Bronchial epithelial cell (primary cell): ENCODE data around the gene MYOM3. TPM values are rescaled to one million over a fixed set of nuclear protein-coding genes. Genes with fewer than 3 reads are reported as not detected.
A peak's percentile ranks its signal among the peaks of the same experiment; 100 is the strongest.

Experiments used
- DNase-seq: peaks from one replicate; pipeline ENCODE4 v3.0.0-alpha.2; 2010; ENCODE audit warnings: low read depth
- FAIRE-seq: peaks from 2 replicates; lab custom pipeline; 2011; peaks lifted over from hg19 to GRCh38; lab: Jason Lieb, UNC
- H3K27me3 ChIP-seq: 2 replicates; pipeline ENCODE4 v1.5.1; 2011; ENCODE audit warnings: low read length; ENCODE audit not compliant: control insufficient read depth, insufficient read depth
- H3K36me3 ChIP-seq: 2 replicates; pipeline ENCODE4 v1.5.1; 2011; ENCODE audit warnings: low read length; ENCODE audit not compliant: control insufficient read depth, insufficient read depth
- H3K4me3 ChIP-seq: 2 replicates; pipeline ENCODE4 v1.5.1; 2011; ENCODE audit warnings: mild to moderate bottlenecking, low read depth, low read length, control low read depth
- CTCF ChIP-seq: IDR thresholded peaks from 2 replicates; pipeline ENCODE4 v1.5.1; 2011; ENCODE audit warnings: mild to moderate bottlenecking, moderate library complexity, low read length, control low read depth, inconsistent platforms; ENCODE audit not compliant: insufficient read depth, severe bottlenecking
- total RNA-seq: library from RNA; depleted of rRNA; stranded (reverse); fragments of >200 nt; gene quantifications from 2 replicates; pipeline ENCODE4 v1.2.1, GENCODE V29; 2014

The MYOM3 gene
- total RNA-seq, 1 donor from 2014 or later = under 0.01 TPM

DNA sequence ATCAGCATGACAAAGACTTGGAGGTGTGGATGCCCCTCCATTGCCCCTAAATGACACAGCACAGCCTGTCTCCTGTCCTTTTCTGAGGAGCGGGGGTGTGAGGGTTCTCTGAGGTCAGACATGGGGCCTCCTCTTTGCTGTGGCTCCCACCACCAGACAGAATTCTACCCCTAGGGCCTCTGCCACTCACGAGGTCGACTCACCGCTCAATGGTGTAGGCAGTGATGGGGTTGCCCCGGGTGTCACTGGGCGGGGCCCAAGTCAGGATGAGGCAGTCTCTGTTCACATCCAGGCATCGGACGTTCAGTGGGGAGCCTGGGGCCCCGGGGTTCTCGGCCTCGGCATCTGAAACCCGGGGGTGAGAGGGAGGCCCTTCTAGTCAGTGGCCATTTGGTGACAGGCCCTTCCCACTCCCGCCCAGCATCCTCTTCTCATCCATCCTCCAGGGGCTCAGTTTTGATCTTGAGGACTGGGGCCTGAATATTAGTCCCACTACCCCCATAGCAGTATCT is 19.9 kb downstream of the MYOM3 start:
- H3K27me3 ChIP-seq = peaks cover 2% of the 10 kb centered on the region
- no peak for FAIRE-seq
- no peak overlapping the region for H3K4me3 ChIP-seq
- H3K36me3 ChIP-seq = no peaks in the 10 kb centered on the region
- DNase-seq = no peak
- no peak for TF ChIP-seq CTCF

DNA sequence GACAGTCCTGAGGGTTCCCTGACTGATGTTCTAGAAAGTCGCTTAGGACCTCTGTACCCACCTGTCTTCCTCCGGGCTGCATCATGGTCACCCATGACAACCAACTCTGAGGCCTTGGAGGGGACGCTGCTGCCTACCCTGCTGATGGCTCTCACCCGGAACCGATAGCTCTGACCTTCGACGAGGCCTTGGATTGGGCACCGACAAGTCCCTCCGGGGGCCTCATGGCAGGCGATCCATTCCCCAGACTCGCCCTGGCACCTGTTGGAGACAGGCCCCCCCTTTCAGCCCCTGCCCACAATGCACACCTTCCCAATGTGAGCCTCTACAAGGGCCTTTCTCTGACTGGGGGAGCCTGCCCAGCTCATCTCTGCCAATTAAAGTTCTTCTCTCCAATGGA is 21.2 kb downstream of the MYOM3 start:
- Histone ChIP-seq H3K36me3 (no peaks in the 10 kb centered on the region), H3K27me3 (peaks cover 3% of the 10 kb centered on the region), H3K4me3 (no peak overlapping the region)
- no peak for TF ChIP-seq CTCF
- DNase-seq = no peak
- FAIRE-seq = no peak

DNA sequence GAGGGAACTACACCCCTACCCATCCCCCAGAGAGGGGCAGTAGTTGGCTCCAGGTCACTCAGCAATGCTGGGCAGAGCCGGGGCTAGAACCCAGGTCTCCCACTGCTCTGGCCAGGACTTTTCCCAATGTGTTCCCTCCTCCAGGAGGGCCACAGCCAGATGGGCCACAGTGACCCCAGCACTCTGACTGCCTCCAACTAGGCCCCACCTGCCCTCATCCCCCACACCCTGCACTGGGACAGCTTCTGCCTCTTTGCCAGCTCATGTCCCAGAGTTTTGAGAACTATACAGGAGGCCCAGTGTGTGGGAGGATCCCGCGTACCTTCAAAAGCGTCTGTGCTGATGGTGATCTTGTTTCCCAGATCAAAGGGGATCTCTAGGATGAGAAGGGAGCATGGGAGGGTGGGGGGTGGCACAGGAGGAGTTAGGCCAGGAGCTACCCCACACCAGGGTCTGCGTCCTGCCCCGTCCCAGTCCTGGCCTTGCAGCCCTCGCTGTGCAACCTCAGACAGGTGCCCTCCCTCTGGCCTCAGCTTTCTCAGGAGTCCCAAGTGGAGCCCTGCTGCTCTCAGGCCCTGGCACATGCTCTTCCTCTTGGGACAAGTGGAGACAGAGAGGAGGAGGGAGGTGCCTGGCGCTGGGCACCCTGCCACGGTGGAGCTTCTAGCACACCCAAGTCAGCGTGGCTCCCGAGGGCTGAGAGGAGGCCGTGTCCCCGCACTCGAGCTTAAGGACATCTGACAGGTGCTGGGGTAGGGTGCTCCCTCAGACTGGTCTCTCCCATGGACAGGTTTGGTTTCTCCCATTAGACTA is 22.0 kb downstream of the MYOM3 start:
- Histone ChIP-seq H3K27me3 (peaks cover 3% of the 10 kb centered on the region), H3K4me3 (no peak overlapping the region), H3K36me3 (no peaks in the 10 kb centered on the region)
- DNase-seq (no peak), FAIRE-seq (no peak)
- TF ChIP-seq CTCF = no peak

GRCh38 chr1:24089027-24089742 is 22.8 kb downstream of the MYOM3 start:
- Histone ChIP-seq H3K36me3 (no peaks in the 10 kb centered on the region), H3K27me3 (peaks cover 1% of the 10 kb centered on the region), H3K4me3 (no peak overlapping the region)
- FAIRE-seq (peak; percentile 81), DNase-seq (no peak)
- no peak for TF ChIP-seq CTCF

DNA sequence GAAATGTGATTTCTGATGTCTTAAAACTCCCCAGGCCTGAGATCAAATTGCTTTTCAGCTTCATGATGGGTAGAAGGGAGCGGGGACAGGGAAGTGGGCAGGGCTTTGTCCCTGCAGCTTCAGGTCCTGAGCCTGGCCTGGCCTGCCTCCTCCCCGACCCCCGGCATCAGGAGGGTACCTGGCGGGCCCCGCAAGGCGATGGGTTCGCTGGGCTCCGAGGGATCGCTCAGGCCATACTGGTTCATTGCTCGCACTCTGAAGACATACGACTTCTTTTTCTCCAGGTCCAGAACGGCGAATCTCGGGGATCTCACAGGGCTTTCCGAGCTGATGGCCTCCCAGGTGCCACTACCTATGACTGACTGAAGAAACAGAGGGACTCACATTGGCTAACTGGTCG is 25.5 kb downstream of the MYOM3 start:
- no peak for FAIRE-seq

More for the DNA sequence above, 25.5 kb downstream of the MYOM3 start:
- Histone ChIP-seq H3K4me3 (no peak overlapping the region), H3K27me3 (peaks cover 1% of the 10 kb centered on the region), H3K36me3 (no peaks in the 10 kb centered on the region)
- DNase-seq = no peak
- TF ChIP-seq CTCF = no peak
